ENCODE data around the gene BBS9. TPM values are rescaled to one million over a fixed set of nuclear protein-coding genes. Genes with fewer than 3 reads are reported as not detected.

Gene BBS9
- total RNA-seq, 1 donor from 2014 or later = 9.2 TPM

DNA sequence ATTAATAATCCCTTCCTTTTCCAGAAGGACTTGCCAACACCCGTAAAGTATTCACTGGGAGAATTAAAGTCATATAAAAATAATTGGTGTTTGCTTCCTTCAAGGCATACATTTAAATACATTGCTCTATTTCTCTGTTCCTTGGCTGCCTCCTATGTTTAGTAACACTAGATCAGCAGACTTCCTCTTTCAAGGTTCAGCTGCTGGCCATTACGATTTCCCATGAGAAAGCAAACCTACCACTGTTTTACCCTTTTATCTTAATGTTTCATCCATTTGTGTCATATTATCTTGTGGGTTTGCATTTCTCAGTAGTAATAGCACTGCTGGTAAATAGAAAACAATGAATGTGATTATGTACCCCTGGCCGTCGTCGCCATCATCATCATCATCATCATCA lies 462.1 kb downstream of the BBS9 start:
- intact Hi-C loops (cut with micrococcal nuclease) = no loop called here

DNA sequence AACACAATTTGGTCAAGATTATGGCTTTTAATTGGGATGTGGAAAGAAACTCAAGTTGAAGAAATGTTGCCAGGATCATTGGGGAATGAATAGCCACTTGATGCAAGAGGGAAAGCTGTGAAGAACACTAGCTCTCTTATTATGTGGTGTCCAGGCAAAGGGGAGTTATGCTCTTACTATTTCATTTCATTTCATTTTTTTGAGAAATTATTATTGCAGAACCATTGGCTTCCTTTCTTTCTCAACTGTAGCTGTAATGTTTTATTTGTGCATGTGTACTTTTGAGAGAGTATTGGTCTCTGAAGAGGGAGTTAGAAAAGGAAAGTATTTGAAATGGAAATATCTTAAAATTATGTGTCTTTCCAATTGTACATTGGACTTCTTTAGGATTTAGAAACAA lies 463.4 kb downstream of the BBS9 start:
- intact Hi-C loops (cut with micrococcal nuclease) = no loop called here

DNA sequence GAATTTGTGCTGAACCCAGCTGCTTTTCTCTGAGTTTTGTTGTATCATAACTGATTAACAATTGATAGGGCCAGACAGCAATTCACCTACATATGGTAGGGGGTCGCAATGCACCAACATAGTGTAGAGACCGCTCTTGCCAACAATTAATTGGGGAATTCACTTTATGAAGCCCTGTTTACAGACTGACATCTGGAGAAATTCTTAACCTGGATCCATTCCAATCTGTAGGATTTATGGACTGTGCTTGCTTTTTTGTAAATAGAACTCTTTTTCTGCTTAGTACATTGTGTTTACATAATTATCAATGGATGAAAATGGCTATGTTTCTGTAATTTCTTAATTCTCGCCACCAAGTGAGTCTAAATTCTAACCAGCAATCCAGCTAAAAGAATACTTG lies 464.2 kb downstream of the BBS9 start:
- intact Hi-C loops (cut with micrococcal nuclease) = no loop called here

DNA sequence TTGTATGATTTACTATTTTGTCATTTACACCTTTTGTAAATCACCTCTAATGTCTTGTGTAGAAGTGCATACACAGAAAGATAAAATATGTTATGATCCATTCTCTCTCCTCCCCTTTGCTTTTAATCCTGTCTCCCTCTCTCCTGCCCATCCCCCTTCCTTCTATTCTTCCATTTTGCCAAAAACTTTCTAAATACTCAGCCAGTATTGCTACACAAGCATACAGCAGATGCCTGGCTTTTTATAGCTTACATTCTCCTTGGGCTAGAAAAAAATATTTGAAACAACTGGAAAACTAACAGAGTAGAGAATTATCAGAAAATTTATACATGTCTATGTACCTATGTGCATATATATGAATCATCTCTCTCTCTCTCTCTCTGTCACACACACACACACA lies 467.3 kb downstream of the BBS9 start:
- intact Hi-C loops (cut with micrococcal nuclease) = no loop called here

DNA sequence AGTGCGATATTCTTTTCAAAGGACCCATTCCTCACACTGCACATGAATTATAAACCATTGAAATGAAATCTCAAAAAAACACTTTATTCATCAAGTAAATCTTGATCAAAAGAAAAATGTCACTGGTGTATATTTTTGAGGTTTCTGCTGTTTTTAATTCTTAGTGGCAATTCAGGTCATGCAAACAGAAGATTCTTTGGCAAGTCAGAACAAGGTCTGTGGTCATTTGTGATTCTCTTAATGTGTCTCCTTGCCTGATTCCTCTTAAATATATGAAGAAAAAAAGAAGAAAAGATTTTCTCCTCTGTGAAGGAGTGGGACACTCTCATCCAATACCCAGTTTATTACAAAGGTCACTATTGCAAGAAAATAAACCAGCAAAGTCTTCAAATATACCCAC lies 467.8 kb downstream of the BBS9 start:
- intact Hi-C loops (cut with micrococcal nuclease) = no loop called here

DNA sequence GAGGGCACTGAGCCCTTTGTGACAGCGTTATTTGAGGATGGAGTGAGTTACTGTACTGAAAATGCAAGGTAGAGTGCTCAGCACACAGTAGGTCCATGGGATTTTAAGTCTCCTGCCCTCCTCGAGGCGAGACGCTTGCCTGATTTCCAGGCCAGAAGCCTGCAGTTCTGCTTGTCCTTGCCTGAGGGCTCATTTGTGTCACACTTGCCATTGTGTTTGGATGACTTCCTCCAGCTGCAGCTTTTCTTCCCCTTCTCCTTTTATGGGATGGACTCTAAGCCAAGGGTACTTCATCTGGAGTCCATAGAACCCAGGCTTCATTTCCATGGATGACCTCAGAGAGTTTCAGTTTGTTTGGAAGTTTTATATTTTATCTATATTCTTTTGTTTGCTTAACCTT lies 471.7 kb downstream of the BBS9 start:
- intact Hi-C loops (cut with micrococcal nuclease) = no loop called here

DNA sequence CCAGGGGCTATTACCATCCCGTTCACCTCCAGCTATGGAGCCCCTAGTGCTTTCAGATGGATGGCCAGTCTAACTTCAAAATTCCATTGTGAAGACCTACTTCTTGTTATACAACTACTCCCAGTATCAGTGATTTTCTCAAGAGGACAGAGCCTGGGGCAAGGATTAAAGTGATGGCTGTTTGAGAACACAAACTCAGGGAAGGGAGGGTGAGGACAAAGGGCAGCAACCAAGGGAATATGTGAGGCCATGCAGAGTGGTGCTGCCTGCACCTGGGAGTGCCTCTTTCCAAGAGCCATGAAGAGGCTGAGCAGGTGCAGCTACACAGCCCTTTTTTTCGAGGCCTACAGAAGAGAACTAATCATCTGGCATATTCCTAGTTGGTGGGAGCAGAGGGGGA lies 472.5 kb downstream of the BBS9 start:
- intact Hi-C loops (cut with micrococcal nuclease) = no loop called here

DNA sequence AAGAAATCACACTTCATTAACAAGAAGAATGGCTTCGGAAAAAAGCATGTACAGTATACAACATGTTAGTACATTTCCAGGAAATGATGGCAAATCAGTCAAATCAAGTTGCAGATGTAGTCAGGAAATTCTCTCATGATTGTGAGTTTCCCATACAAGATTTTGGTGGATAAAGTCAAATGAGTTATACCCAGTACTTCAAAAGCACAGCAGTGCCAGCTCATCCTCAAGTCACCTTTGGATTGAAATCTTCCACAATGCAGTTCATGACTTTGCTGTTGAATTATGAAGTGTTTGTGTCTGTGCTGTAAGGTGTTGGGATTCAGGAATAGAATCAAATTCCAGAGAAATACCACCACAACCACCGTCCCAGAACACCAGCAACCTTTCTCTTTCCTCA lies 474.7 kb downstream of the BBS9 start:
- intact Hi-C loops (cut with micrococcal nuclease) = no loop called here

DNA sequence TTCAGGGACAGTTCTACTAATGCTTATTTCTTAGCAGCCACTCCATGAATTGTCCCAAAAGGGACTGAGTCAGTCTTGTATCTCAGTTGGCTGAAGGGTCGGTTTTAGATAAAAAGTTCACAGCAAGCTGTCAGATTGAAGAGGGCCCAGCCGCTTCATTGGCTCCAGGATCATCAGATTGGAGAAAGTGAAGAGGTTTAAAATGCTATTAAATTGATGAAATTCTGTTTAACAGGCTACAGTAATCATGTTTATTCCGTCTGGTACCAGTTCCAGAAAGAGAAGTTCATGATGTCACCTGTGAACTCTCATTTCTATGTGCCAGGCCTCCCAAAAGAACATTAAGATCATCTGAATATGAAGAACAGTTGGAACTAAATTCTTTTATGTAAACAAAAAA lies 481.6 kb downstream of the BBS9 start:
- intact Hi-C loops (cut with micrococcal nuclease) = no loop called here

DNA sequence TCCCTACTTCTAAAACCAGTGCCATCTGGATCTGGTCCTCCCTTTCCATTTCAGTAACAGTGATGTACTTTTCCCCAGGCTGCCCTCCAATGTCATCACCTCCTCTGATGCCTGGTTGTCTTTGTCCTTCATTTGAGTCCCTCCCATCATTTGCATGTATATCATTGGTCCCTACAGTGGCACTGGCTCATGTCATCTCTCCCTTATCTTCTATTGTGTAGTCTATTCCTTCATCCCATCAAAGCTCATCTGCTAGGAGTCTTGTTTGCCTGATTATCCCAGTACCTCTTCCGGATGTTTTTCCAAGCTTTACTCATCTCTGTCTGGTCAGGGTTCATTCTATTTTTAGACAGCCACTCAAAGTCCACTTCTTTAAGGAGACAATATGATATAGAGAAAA lies 483.1 kb downstream of the BBS9 start:
- intact Hi-C loops (cut with micrococcal nuclease) = no loop called here

DNA sequence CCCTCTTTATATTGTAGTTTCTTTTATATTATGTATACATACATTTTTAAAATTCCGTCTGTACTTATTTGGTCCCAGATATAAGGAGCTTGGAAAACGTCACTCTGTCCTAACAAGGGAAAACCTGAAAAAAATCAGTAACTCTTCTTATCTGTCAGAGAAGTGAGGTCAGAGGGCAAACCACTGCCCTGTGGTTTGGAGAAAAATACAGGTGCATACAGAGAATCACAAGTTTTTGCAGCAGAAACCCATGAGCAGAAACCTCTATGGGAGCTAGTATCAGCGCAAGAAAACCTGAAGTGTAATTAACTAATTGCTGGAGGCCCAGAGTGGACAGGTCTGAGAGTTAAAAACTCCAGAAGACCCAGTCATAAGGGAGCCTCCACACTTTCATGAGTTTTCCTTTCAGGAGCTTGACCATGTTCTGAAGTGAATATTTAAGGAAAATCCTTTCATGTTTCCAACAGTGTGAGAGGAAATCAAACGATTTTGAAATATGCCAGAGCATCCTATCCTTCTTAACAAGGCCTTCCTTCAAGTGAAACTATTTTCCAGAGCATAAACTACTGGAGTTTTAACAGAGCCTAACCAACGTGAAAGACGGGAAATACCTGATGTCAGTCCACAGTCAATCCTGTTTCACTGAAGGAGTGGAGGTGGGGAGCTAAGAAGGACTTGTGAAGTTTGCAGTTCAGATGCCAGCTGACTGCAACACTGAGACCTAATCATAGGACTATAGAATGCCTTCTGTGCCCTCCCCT lies 485.2 kb downstream of the BBS9 start:
- intact Hi-C loops (cut with micrococcal nuclease) = no loop called here

DNA sequence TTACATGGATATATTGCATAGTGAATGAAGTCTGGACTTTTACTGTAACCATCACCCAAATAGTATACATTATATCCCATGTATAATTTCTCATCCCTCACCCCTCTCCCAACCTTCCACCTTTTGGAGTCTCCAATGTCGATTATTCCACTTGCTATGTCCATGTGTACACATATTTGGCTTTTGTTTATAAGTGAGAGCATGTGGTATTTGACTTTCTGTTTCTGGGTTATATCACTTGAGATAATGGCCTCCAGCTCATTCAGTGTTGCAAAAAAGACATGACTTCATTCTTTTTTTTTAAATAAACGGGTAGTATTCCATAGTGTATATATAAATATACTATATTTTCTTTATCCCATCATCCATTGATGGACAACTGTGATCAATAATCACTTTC lies 487.4 kb downstream of the BBS9 start:
- intact Hi-C loops (cut with micrococcal nuclease) = no loop called here

DNA sequence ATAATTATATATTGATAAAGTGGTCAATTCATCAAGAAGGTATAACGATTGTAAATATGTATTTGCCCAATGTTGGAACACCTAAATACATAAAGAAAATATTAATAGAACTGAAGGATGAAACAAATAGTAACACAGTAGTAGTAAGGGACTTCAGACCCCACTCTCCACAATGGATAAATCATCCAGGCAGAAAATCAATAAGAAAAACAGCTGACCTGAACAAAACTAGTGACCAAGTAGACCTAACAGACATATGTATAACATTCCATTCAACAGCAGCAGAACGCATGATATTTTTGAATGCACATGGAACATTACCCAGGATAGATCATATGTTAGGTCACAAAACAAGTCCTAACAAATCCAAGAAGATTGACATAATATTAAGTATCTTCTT lies 489.9 kb downstream of the BBS9 start:
- intact Hi-C loops (cut with micrococcal nuclease) = no loop called here

DNA sequence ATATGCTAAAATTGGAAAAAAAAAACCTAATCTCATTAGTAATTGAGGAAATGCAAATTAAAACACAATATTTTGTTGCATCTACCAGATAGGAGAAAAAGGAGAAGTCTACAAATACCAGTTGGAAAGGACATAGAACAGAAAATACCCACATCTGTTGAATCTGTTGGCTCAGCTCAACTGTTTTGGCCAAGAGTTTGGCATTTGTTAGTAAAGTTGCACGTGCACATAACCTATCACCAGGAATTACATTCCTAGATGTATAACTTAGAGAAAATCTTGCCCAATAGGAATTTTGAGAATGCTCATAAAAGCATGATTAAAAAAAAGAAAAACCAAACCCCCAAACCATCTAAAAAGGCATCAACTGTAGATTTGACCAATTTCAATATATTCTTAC lies 493.9 kb downstream of the BBS9 start:
- intact Hi-C loops (cut with micrococcal nuclease) = no loop called here

DNA sequence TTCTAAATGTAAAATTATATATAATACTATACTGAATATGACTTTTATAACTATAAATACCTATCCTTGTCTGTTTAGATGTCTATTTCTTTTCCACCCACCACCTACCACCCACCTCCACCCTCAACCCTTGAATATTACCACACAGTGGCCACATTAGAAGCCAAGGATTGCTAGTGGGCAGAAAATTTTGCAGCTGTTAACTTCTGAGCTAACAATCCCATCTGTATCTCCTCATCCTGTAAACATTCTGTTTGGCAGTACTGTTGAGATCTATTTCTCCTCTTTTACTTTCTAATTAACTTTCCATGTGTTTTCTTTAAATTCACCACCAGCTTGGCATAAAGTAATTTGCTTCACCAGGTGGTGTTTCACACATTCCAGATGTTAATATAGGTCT lies 494.9 kb downstream of the BBS9 start:
- intact Hi-C loops (cut with micrococcal nuclease) = no loop called here

DNA sequence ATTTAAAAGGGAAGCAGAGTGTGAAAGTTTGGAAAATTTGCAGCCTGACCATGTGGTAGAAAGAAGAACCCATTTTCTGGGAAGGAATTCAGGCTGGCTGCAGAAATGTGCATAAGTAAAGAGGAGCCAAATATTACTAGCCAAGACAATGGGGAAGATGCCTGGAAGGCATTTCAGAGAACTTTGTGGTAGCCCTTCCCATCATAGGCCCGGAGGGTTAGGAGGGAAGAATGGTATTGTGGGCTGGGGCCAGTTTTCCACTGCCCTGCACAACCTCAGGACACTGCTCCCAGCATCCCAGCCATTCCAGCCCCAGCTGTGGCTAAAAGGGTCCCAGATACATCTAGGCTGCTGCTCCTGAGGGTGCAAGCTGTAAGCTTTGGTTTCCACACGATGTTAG lies 497.5 kb downstream of the BBS9 start:
- intact Hi-C loops (cut with micrococcal nuclease) = no loop called here

DNA sequence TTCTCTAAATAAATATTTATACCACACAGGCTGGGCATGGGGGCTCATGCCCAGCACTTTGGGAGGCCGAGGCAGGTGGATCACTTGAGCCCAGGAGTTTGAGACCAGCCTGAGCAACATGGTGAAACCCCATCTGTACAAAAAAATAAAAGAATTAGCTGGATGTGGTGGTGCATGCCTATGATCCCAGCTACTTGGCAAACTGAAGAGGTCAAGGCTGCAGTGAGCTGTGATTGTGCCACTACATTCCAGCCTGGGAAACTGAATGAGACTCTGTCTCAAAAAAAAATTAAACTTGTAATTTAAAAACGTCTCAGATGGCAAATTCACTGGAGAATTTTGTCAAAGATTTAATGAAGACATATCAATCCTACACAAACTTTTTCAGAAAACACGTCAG lies 498.4 kb downstream of the BBS9 start:
- intact Hi-C loops (cut with micrococcal nuclease) = no loop called here

DNA sequence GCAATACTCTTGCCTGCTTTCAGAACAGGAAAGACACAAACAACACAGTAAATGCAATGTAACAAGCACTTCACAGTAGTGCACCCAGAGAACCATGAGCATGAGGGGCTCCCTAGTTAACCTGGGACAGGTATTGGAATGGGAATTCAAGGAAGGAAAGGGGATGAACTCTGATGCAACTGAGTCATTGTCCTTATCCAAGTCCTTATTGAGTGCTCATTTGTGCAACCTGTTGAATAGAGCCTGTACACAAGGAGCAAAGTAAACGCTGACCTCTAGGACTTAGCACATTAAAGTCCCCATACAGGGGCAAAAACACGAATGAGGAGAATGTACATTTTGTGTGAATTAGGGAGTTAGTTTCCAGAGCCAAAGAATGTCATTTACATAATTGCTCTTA lies 499.5 kb downstream of the BBS9 start:
- intact Hi-C loops (cut with micrococcal nuclease) = no loop called here

DNA sequence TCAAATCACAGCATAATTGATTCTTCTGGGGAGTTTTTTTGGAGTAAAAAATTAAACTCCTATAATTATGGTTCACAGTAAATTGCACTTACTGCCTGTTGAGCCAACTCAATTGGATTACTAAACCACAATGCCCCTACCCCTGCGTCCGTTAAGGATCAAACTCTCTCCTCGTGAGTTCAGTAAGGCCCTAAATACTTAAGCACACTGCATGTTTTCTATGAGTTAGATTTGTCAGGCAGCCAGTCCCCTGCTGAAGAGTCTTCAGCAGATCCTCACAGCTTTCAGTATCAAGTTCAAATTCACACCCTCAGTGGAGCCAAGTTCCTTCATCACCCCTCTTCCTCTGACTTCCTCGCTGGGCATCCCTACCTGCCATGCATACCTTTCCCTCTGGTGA lies 501.0 kb downstream of the BBS9 start:
- intact Hi-C loops (cut with micrococcal nuclease) = no loop called here

DNA sequence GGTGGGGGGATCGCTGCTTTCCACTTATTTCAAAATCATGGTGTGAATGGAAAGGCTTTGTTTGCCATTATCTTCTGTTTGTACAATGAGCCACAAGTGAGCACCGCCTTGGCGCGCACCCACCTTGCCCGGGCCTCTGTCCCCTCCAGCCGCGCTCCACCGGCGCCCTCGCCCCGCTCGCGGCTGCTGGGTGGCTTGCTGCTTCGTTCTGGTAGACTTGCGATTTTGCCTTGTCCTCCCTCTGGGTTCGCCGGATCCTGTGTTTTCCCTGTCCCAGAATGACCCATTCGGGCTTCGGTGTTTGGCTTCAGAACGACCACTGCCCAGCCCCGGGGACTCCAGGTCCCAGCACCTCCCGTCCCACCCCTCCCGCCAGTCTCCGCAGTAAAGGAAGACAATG lies 503.0 kb downstream of the BBS9 start:
- intact Hi-C loops (cut with micrococcal nuclease) = no loop called here

DNA sequence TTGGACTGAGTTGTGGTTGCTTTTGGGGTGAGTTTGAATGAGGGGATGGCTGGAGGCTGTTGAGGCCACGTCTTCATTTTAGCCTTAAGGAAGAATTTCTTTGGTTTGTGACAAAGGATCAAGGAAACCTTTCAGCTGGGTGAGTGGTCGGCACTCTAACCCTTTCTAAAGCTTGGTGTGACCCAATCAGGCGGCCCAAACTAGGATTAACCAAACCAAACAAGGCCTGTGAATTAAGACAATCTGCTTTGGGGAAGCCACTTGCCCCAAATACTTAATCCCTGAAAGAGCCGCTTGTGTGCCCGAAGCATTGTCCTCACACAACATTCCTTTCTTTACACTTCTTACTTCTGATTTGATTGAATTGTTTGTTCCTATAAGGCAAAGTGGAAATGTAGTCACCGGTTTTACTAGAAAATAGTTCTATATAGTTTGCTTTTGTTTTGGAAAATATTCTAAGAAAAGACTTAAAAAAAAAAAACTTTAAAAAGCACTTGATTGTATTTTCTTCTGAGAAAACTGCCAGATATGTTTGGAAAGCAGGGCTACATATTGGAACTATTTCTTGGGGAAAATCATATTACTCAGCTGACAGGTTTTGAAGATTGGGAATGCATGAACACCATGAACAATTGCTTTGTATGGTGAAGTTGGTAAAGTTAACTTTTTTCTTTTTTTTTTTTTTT lies 503.6 kb downstream of the BBS9 start:
- intact Hi-C loops (cut with micrococcal nuclease) = no loop called here

DNA sequence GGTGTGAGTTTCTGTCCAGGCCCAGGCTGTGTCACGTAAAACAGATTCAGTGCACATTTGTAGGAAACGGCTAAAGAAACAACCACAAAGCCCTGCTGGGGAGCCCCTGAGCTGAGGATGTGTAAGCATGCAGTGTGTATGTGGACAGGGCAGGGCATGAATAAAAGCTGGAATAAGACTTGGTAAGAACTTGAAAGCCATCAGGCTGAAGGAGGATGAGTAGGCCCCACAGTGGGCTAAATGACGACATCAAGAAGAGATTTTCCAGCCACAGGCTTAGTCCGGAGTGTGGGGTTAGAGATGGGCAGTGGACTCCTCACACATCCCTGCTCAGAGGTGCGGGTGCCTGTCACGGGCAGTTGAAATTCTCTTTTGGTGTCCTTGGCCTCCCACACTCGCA lies 505.2 kb downstream of the BBS9 start:
- intact Hi-C loops (cut with micrococcal nuclease) = no loop called here

DNA sequence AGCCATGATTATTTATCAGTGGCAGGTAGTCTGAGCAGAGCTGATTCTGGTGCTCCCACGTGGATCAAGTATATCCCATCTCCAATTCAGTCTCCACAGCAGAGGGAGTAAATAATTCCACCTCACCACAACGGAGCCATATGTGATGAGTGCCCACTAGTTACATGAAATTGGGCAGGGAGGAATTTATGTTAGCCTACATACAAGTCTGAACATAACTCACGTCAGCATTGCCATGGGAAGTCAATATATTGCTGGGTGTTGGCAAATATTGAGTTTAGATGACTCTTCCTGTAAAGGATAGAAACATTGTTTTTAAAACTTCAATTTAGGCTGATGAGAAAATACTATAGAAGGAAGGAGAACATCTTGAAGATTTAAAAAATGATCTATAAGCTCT lies 507.0 kb downstream of the BBS9 start:
- intact Hi-C loops (cut with micrococcal nuclease) = no loop called here

All from T-helper 2 cell treated with Interferon-gamma antibody and Interleukin-4, amounts not matched to agents 100 ng/mL and 5 ng/mL, for 36 hours (primary cell).